ENCODE results near the gene KRT20. TPM values are rescaled to one million over a fixed set of nuclear protein-coding genes. Genes with fewer than 3 reads are reported as not detected.

KRT20 gene
- total and polyA plus RNA-seq, 2 of the 13 experiments (the other 11 are each of a cell fraction or from before 2014, with no cell fraction given), result 0.13 to 0.20 TPM

- H3K27ac ChIP-seq (ENCODE audit: extremely low read length, insufficient read depth, low read length), result no peak overlapping the region
- in situ Hi-C loops (cut with HindIII; ENCODE audit: extremely low pct_ligation_motif_present, low pct_unique_long_range_greater_than_20kb) (loop anchor here (5.0 kb wide), 1 partner anchor 416 kb away; no protein-coding TSS in a partner anchor), intact Hi-C loops (cut with micrococcal nuclease; ENCODE audit: unreplicated experiment) (loop anchor here (5.0 to 10.0 kb wide), 4 partner anchors 101 to 618 kb away; partner anchors contain the start of genes KRT19, KRTAP1-1, KRTAP2-1 and KRTAP3-1)
- no peak overlapping the region for H3K4me2 ChIP-seq (ENCODE audit: low read depth, low read length)
- TF ChIP-seq ZFX (CRISPR knock-in tag; IDR thresholded peaks at IDR 0.05; ENCODE audit: low read depth), result no peak
- no peak for TF ChIP-seq ARID4A (CRISPR knock-in tag; IDR thresholded peaks at IDR 0.05; ENCODE audit: borderline replicate concordance)
- TF ChIP-seq ZBTB37 (CRISPR knock-in tag; IDR thresholded peaks at IDR 0.05), result no peak
- TF ChIP-seq ZNF629 (CRISPR knock-in tag; conservative IDR thresholded peaks at IDR 0.05), result no peak
- peak in 1 of 2 experiments; percentile 67; a peak in 2 of 4 replicates for TF ChIP-seq REST (IDR thresholded peaks at IDR 0.05; ENCODE audit: borderline replicate concordance in 1 of 2, low read depth in 1 of 2, low read length in 2 of 2)
- TF ChIP-seq ZNF7 (CRISPR knock-in tag; IDR thresholded peaks at IDR 0.05), result no peak
- no peak for TF ChIP-seq IKZF5 (CRISPR knock-in tag; IDR thresholded peaks at IDR 0.05)
- TF ChIP-seq FOSL2 (CRISPR knock-in tag; IDR thresholded peaks at IDR 0.05), result no peak
- peaks cover 60% of the 10 kb centered on the region for H3K4me1 ChIP-seq (ENCODE audit: insufficient read depth, low read length)
- WGBS (ENCODE audit: low lambda C conversion rate), result 94% methylated on average over 4 of the region's 4 CpGs
- no peaks in the 10 kb centered on the region for H3K36me3 ChIP-seq (replicated peaks in 1 of 2; ENCODE audit: control insufficient read depth in 1 of 2, insufficient read depth in 2 of 2, low read length in 2 of 2)
- ChIA-PET CTCF (ENCODE audit: low intra/inter-chr PET ratio, low total read pairs) (no interaction called here), POLR2A (interaction anchor here (1.2 kb wide), 1 partner anchor 50 kb away, joined by 3 read pairs; no protein-coding TSS in a partner anchor)
- H3K79me2 ChIP-seq (ENCODE audit: insufficient read depth, low read length), result no peaks in the 10 kb centered on the region
- no peak overlapping the region for H3K9ac ChIP-seq (ENCODE audit: insufficient read depth, low read depth, low read length)
- BruUV-seq (replicated peaks), result no TSS peak
- H3K4me3 ChIP-seq (replicated peaks in 1 of 3; ENCODE audit: insufficient read depth in 1 of 3, low read depth in 2 of 3, low read length in 3 of 3), result no peak overlapping the region
- H2AFZ ChIP-seq (ENCODE audit: low read length), result no peak overlapping the region
- no peak for DNase-seq (ENCODE audit: low spot score)
- H4K20me1 ChIP-seq (ENCODE audit: insufficient read depth, low read length), result no peaks in the 10 kb centered on the region
- H3K9me3 ChIP-seq (ENCODE audit: low read length), result no peaks in the 10 kb centered on the region
- FAIRE-seq, result no peak
- no peaks in the 10 kb centered on the region for H3K27me3 ChIP-seq (ENCODE audit: control insufficient read depth in 1 of 2, insufficient read depth in 2 of 2, low read length in 2 of 2)
- ATAC-seq, result no peak
These were observed 21.6 kb upstream of the KRT20 start for GRCh38 chr17:40906613-40907012.

Data from HepG2 (cell line).